GM04503 (cell line): ENCODE measurements around the gene PXDN.

Experiments
- DNase-seq: peaks from one replicate; pipeline ENCODE4 v3.0.0-alpha.2; 2012; ENCODE audit warnings: low read depth

PXDN gene

DNA sequence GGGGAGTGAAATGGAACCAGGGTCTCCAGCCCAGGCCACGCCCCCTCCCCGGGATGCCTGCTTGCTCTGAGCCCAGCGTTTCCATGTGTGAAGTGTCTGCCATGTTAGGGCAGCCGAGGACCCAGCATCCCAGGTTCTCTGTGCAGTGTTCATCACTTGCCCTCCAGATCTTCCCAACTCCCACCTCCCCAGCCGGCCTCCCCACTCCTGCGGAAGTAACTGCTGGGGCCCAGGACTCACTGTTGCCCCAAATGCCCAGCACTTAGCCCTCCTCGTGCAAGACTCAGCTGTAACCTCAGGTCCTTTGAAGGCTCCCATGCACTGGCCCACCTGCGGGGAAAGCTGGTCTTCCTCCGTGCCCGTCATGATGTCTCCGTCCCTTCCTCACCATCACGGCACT, 9.7 kb upstream of the PXDN start:
- DNase-seq = no peak

DNA sequence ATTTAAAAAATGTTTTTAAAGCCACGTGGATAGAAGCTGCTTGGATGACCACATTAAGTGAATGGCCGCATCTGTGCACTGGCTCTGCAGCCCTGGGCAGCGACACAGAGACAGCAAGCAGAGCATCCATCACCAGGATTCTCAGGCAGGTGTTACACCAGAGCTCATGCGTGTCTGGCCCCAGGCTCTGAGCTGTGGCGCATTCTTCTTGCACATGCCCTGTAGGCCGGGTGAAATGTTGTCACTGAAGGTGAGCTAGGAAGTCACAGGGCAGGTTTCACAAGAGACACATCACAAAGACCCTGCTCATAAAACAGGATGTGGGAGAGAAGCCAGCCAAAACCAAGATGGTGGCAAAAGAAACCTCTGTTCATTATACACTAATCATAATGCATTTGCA, 8.4 kb upstream of the PXDN start:
- DNase-seq = no peak

DNA sequence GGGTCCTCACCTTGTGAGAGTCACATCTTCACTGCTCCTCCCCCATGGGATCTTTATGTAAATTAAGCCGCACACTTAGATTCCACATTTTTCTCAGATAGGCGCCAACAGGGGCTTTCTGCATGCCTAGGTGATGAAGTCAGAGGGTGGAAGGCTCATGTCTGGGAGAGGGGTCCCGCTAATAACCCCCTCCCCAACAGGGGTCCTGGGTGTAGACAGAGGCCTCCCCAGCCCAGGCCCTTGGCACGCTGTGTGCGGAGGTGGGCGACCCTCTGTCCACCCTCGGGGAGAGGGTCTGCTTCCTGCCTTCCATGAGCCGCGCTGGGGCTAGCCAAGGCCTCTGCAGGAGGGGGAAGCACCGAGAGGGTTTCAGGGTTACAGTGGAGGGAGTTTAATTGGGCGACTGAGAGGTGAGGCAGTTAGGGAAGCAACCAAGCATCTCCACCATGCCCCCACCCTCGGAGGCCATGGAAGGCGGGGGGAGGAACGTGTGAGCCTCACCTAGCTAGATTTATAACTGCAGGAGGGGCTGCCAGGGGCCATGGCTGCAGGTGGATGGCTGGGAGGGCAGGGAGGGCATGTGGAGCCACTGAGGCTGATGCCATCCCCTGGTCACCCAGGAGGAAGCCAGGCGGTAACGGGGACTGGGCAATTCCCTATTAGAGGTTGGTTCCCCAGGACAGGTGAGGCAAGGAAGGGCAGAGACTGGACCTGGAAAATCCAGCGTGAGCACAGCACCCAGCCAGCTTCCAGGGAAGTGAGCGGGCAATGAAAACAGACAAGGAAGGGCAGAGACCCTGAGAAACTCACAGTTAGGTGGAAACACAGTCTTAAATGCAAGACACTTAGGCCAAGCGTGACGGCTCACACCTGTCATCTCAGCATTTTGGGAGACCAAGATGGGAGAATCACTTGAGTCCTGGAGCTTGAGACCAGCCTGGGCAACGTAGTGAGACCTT, 7.7 kb upstream of the PXDN start:
- no peak for DNase-seq

DNA sequence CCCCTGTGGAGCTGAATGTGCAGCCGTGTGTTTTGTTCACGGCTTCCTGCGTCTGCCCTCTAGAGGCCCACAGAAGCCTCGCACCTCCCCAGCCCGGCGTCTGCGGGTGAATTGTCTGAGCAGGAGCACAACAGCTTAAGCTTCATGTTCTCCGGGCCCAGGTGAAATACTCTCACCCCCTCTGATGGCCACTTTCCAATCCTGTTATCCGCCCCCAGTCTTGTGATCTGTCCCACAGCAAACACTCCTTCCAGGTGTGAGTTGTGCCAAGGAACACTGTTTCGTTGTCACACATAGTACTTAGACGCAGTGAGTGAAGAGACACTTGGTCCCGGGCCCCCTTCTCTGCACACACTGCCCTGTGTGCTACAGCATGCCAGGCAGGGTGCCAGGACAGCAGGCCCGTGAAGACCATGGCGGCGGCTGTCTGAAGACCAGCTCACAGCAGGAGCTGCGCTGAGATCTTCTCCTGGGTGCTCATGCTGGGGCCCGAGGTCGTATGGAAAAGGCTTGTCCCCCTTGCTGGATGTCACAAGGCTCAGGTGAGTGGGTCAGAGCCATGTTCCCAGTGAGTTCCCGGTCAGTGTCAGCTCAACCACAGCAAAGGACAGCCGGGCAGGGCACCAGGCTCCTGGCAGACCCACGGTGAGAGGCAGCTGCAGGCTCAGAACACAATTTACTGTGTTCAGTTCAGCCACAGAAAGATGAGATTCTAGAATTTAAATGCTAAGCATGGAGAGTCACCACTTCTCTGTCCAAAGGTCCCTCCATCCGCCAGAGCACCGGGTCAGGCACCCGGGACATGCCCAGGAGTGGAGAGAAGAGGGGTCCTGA, 6.8 kb upstream of the PXDN start:
- peak; percentile 25 for DNase-seq

DNA sequence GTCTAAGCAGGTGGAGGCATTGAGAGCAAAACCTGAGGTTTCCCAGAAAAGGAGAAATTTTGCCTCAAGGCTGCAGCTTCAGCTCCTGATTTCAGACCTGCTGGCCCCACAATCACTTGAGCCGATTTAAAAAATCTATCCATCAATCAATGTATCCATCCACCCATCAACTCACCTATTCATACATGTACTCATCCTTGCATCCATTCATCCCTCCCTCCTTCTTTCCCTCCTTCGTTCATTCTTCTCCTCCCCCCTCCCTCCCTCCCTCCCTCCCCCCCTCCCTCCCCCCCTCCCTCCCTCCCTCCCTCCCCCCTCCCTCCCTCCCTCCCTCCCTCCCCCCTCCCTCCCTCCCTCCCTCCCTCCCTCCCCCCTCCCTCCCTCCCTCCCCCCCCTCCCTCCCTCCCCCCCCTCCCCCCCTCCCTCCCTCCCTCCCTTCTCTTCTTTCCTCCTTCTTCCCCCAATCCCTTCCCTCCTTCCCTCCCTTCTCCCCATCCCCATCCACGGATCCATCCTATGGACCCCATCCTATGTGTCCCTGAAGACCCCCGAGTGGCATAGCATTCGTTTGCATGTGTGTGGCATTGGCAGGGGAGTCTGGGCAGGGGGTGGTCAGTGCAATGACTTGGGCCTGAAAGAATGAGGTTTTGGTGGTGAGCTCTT, 6.1 kb upstream of the PXDN start:
- DNase-seq = no peak

DNA sequence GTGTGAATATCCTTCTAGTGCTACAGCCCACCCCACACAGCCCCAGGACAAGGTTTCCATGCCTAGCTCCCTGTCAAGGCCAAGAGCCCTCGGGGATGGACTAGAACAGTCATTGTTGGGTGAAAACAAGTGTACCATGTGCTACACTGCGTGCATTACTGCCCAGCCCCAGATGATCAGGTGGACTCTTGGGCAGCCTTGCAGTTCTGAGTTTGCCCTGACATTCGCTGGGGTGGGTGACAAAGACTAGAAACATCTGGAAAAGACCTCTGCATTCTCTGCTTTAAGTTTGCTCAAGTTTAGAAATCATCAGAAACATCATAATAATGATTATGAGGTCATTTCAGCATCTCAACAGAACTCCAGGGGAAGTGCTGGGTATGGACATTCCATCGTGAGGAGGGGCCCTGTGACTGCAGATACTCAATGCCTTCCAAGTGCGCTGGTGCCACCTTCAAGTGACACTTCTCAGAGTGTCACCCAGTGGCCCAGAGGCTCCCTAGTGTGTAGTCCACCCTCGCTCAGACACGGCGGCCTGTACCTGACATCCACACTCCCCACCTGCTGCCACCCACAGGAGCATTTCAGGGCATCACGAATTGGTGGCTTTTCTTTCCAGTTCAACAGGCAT, 5.3 kb upstream of the PXDN start:
- DNase-seq = no peak

DNA sequence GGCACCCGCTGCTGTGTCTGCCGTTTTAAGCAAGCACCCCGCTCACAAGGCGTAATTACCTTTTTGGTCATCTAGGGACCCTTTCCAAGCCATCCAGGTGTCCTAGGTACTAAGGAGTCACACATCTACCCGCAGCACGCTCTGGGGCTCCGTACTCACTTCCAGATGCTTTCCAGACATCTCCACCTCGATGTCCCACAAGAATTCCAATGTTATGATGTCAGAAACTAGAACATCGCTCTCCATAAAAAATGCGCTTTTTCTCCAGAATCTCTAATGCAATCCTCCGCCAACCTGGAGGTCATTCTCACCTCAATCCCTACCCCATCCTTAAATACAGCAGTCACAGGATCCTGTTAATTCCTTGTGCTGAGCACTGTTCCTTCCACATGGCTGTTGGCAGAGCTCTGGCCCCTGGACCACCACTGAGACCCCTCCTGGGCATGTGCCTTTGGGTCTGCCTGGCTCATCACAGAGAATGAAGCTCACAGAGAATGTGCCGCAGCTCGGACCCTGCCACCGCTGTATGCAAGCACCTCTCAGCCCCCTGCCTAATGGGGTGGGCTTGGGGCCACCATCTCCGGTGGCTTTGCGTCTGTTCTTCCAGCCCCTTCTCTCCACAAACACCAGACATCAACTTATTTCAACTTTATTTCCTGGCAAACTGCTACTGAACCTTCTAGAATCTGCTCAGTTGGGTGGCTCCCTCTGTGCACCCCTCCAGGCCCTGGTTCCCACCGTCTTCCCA, 4.6 kb upstream of the PXDN start:
- DNase-seq = no peak

DNA sequence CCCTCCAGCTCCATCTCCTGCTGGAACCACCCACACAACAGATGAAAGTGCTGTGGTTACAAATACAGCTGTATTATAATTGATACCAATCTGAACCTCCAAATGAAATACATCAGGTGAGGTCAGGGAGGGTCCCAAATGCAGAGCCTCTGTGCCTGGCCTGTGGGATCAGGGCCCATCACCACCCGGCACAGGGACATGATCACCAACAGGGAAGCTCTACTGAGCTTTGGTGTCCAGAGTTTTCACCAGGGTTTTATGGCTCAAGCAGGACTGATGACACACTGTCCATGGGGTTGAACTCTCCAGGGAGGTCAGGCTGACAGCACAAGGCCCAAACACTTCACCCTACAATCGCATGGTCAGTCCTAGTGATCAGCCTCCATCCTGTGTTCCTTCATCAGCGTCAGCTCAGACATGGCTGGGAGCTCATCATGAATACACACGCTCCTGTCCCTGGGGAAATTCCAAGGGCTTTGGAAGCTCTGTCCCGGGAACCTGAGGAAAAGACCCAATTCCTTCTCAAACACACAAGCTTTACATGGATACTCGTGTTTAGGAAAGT, 3.9 kb upstream of the PXDN start:
- DNase-seq = no peak

DNA sequence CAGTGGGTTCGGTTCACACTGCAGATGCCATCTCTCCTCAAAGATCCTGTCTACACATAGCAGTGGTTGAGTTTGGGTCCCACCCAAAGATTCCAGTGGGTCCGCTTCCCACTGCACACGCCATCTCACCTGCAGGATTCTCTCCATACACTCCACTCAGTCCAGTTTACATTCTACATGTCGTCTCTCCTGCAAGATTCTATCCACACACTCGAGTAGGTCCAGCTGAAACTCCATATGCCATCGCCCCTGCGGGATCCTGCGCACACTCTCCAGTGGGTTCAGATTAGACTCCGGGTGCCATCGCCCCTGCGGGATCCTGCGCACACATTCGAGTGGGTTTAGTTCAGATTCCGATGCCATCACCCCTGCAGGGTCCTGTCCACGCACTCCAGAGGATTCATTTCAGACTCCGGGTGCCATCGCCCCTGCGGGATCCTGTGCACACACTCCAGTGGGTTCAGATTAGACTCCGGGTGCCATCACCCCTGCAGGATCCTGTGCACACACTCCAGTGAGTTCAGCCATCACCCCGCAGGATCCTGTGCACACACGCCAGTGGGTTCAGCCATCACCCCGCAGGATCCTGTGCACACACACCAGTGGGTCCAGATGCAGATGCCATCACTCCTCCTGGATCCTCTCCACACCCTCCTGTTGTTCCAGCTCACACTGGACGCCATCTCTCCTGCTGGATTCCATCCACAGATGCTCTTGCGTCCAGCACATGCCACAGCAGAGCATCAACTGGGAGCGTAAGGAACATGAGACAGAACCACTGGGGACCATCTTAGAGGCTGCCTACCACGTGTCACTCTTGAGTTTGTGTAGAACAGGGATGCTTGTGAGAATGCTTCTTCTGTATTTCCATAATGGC, 3.0 kb upstream of the PXDN start:
- DNase-seq = no peak

DNA sequence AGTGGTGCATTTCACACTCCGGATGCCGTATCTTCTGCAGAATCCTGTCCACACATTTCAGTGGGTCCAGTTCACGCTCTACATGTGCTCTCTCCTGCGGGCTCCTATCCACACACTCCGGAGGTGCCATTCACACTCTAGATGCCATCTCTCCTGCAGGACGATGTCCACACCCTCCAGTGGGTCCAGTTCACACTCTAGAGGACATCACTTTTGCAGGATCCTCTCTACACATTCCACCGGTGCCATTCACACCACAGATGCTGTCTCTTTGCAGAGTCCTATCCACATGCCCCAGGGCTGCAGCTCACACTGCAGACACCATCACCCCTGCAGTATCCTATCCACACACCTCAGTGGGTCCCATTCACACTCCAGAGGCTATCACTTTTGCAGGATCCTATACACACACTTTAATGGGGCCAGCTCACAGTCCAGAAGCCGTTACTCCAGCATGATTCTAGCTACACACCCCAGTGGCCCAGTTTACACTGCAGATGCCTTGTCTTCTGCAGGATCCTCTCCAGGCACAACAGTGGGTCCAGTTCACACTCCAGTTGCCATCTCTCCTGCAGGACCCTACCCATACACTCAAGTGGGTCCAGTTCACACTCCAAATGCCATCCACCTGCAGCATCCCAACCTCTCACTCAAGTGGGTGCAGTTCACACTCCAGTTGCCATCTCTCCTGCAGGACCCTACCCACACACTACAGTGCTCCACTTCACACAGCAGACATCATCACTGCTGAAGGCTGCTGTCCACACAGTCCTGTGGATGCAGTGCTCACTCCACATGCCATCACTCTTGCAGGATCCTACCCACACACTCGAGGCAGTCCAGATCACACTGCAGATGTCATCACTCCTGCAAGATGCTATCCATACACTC, 2.1 kb upstream of the PXDN start:
- DNase-seq = no peak

DNA sequence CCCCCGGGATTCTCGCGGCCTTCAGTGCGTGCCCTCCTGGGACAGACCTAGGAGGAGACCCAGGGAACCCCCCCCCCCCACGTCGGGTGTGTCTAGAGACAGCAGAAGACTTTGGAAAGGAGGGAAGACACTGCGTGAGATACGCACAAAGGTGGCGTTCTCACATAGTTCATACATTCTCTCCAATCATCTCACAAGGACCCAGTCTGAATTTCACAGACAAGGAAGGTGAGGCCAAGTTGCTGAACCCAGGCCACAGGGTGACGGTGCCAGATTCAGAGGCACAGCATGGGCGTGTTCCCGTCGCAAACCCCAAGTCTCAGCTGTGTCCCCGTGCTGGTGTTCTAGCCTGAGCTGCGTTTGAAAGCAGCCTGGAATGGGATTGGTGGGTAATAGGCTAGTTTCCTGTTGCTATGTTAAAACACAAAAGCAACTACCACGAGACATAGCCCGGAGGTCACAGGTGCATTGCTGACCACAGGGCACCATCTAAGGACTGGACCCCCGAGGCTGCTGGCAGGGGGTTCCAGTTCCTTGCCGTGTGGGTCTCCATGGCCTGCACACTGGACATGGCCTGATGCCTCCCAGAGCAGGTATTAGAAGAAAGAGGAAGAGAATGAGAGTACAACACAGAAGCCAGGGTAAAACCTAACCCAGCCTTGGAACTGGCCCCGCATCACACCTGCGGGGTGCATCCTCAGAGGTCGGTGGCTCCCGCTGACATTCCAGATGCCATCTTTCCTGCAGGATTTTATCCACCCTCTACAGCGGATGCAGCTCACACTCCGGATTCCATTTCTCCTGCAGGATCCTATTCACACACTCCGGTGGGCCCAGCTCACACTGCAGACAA, 1.1 kb upstream of the PXDN start:
- DNase-seq = no peak

DNA sequence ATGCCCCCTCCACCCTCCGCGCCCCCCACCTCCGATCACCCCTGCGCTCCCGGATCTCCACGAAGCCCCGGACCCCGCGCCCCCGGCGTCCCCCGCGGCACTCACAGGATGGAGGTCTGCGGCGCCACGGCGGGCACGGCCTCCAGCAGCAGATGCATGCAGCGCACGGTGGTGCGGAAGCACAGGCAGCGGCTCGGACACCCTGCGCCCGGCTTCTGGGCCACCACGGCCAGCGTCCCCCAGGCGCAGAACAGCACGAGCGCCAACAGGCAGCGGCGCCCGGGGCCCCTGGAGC, 217 bp downstream of the PXDN start:
- no peak for DNase-seq

DNA sequence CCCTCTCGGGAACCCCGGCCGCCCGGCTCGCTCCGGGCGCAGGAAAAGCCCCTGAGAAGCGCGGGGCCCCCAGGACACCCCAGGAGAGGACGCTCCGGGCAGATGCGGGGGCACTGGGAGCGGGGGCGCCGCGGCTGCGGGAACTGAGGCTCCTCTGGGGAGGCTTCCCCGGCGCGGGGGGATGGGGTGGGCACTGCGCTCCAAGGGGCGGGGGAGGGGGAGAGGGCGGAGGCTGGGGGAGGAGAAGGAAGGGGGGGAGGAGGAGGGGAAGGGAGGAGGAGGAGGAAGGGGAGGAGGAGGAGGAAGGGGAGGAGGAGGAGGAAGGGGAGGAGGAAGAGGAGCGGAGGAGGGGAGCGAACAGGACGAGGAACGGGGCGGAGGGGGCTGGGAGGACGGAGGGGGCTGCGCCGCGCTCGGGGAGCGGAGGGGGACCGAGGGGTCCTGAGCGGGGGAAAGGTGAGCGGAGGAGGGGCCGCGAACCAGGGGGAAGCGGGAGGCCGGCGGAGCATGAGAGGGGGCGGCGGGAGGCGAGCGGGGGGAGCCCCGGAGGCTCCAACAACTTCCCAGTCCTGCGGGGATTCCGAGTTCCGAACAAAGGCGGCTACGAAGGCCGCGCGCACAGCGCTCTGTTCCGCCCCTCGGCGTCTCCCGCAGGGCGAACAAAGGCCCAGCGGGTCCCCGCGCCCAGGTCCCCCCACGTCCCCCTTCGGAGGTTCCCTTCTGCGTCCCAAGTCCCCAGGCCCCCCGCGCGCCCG, 742 bp downstream of the PXDN start:
- no peak for DNase-seq

DNA sequence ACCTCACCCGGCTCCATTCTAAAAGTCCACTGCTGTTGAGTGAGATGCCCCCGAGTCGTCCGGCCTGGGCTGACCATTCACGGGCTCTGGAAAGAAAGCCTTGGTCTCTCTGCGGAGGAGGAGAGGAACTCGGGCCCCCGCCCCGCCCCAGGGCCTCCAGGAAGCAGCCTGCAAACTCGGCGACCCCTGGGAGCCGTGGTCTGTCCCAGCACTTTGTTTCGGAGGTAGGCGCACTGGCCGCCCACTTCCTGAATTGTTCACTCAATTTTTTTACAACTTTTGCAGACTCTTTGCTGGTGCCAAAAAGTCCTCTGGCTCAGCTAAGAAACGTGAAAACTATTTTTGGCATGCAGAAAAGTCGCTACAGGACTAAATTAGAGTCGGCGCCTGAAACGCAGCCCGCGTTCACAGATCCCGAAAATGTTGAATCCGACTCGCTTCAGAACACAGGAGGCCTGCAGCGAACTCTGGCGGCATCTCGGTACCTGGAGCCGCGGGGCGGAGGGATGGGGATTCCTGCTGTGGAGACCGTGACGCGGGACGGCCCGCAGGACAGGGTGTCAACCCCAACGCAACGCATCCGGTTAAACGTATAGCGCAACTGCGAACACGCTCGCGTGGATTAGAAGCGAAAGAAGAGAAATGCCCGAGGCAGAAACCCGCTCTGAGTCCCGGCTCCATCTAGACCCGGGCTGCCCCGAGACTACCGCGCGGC, 1.5 kb downstream of the PXDN start:
- DNase-seq = peak; percentile 86

DNA sequence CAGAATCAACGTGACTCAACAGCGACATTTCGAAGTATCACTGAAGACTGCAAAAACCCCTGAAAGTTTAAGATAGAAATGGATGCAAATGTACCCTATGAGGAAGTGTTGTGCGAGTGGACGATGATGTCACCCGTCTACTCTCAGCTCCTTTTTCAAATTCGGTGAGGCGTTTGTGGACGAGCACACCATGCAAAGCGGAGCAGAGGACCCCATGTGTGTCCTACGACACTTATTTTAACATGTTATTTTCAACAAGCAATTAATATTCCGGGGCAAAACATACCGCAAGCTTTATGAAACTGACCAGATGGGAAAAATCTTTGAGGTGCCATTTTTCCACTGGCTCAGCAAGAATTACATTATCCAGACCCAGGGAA, 2.0 kb downstream of the PXDN start:
- no peak for DNase-seq

DNA sequence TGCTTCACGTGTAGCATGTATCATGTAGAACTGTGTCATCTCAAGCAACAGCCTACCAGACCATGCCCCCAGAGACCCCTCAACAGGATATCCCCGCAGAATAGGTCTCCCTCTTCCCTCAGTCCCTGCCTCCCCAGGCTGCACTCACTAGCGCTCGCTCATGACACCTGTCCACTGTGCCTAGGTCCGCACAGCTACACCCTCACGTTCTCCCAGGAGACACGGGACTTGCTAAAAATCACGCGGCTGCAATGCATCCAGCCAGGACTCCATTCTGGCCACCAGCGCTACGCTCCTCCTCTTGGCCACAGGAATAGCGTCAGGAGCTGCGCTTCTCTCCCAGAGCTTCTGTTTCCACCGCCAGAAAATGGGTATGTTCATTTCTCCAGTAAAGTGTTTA, 2.5 kb downstream of the PXDN start:
- DNase-seq = no peak
